Esophagus squamous epithelium (tissue), 5 donors: ENCODE data around the gene SIN3B. TPM values are rescaled to one million over a fixed set of nuclear protein-coding genes. Genes with fewer than 3 reads are reported as not detected.

Experiments used
- DNase-seq: peaks from one replicate; lab custom pipeline; 2025; lab: John Stamatoyannopoulos, UW
- H3K27ac ChIP-seq, 4 donors: fragments of 200-600 bp; sonication (generic); one replicate each; pipeline ENCODE4 v1.5.1; 2016 to 2019; ENCODE audit warnings: mild to moderate bottlenecking in 1 of 4
- H3K27me3 ChIP-seq, 4 donors: fragments of 200-600 bp; sonication (generic); 1 replicate in 3 of 4; 2 replicates in 1 of 4; pipeline versions ENCODE4 v1.5.1 to v1.6.0; 2017 to 2021; ENCODE audit warnings: antibody characterized with exemption in 1 of 4
- H3K36me3 ChIP-seq, 3 donors: fragments of 200-600 bp; sonication (generic); one replicate each; pipeline ENCODE4 v1.5.1; 2016 to 2019
- H3K4me1 ChIP-seq, 3 donors: fragments of 200-600 bp; sonication (generic); one replicate each; pipeline ENCODE4 v1.5.1; 2017 to 2019
- H3K4me3 ChIP-seq, 4 donors: fragments of 200-600 bp; sonication (generic); 1 replicate in 3 of 4; 2 replicates in 1 of 4; pipeline ENCODE4 v1.5.1; 2016 to 2019; ENCODE audit warnings: mild to moderate bottlenecking in 2 of 4, moderate library complexity in 1 of 4
- H3K9me3 ChIP-seq, 3 donors: fragments of 200-600 bp; sonication (generic); one replicate each; pipeline ENCODE4 v1.5.1; 2016 to 2019
- POLR2A ChIP-seq, 4 donors: fragments of 450-650 bp; IDR thresholded peaks; one replicate each; pipeline ENCODE4 v1.6.1; 2017; ENCODE audit warnings: antibody characterized with exemption in 4 of 4, mild to moderate bottlenecking in 4 of 4, moderate library complexity in 3 of 4
- WGBS, 2 donors: methylation state at CpG; one replicate each; pipeline ENCODE4 v1.1.5; 2018; 5-methylcytosine and 5-hydroxymethylcytosine counted together
- intact Hi-C: fragments of 100-400 bp; cut with DNase I; formaldehyde crosslinking; loops from one replicate; pipeline ENCODE4 v1.15.0; 2022
- total RNA-seq, 4 donors: library from RNA; depleted of rRNA; stranded (reverse); fragments of >200 nt; gene quantifications; one replicate each; pipeline ENCODE4 v1.1.0, GENCODE V29; 2016
- TF ChIP-seq, protein P1 (sequence below), 6 experiments: fragments of 450-650 bp in 4 of 6; fragments of 200-600 bp in 2 of 6; sonication (generic) in 2 of 6; IDR thresholded peaks; one replicate each; pipeline ENCODE4 v1.5.1; 2016 to 2019; ENCODE audit warnings: antibody characterized with exemption in 6 of 6, mild to moderate bottlenecking in 4 of 6, moderate library complexity in 4 of 6
- donor health status: DM: yes; HTN: yes; CAD: no.

Gene SIN3B
- total RNA-seq, 4 donors from 2014 or later: 11.2 to 34.7 (median 28.5) TPM

DNA sequence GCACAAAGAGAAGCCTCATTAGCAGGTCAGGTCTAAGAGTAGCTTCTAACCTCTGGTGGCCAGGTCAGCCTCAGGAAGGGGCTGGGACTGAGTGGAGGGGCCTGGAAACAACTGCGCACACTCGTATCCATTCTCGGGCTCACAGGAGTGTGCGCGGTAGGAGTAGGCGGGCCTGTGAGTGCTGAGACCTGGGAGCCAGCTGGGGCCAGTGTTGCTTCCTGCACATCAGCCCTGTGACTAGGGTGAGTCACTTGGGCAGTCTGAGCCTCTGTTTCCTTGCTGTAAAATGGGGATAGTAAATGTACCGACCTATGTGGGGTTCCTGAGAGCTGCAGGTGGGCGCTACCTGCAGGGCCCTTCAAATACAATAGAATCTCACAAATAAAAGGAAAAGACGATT is 26.9 kb downstream of the SIN3B start:
- Histone ChIP-seq H3K27me3 (no peaks in the 10 kb centered on the region), H3K9me3 (no peaks in the 10 kb centered on the region), H3K36me3 (peaks cover 15 to 85% (median 24%) of the 10 kb centered on the region in 3 donors), H3K4me1 (no peaks in the 10 kb centered on the region), H3K4me3 (no peak overlapping the region), H3K27ac (no peak overlapping the region)
- intact Hi-C loops: no loop called here
- 90 to 95% methylated on average over 9 of the region's 9 CpGs for WGBS, 2 donors
- DNase-seq: no peak
- TF ChIP-seq, protein P1, sequence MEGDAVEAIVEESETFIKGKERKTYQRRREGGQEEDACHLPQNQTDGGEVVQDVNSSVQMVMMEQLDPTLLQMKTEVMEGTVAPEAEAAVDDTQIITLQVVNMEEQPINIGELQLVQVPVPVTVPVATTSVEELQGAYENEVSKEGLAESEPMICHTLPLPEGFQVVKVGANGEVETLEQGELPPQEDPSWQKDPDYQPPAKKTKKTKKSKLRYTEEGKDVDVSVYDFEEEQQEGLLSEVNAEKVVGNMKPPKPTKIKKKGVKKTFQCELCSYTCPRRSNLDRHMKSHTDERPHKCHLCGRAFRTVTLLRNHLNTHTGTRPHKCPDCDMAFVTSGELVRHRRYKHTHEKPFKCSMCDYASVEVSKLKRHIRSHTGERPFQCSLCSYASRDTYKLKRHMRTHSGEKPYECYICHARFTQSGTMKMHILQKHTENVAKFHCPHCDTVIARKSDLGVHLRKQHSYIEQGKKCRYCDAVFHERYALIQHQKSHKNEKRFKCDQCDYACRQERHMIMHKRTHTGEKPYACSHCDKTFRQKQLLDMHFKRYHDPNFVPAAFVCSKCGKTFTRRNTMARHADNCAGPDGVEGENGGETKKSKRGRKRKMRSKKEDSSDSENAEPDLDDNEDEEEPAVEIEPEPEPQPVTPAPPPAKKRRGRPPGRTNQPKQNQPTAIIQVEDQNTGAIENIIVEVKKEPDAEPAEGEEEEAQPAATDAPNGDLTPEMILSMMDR (IDR thresholded peaks at IDR 0.05): no peak
- TF ChIP-seq POLR2A (IDR thresholded peaks at IDR 0.05): no peak

DNA sequence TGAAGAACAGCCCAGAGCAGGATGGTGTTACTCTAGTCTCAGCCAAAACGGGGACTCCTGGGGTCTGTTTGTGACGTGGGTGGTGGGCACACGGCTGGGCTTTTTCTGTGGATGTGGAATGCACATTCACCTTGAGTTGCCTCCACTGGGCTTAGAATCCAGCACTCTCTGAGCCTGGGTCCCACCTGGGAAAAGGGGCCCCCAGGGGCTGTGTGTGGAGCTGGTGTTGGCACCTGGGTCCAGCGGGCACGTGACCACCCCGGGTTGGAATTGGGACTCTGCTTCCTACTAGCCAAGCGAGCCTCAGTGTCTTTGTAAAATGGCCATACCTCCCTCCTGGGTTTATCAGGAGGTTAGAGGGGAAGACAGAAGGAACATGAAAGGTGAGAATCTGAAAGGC is 30.4 kb downstream of the SIN3B start:
- 98% methylated on average over 4 of the region's 7 CpGs; no CpG with 5 or more reads in 1 of the 2 donors for WGBS, 2 donors
- no peak overlapping the region for H3K27ac ChIP-seq
- no peak for DNase-seq
- TF ChIP-seq, protein P1 (IDR thresholded peaks at IDR 0.05): no peak
- TF ChIP-seq POLR2A (IDR thresholded peaks at IDR 0.05): no peak
- H3K9me3 ChIP-seq: no peaks in the 10 kb centered on the region
- no peaks in the 10 kb centered on the region for H3K27me3 ChIP-seq
- intact Hi-C loops: no loop called here
- no peak overlapping the region for H3K4me3 ChIP-seq
- H3K36me3 ChIP-seq: peaks cover 6 to 85% (median 10%) of the 10 kb centered on the region in 3 donors
- no peaks in the 10 kb centered on the region for H3K4me1 ChIP-seq

DNA sequence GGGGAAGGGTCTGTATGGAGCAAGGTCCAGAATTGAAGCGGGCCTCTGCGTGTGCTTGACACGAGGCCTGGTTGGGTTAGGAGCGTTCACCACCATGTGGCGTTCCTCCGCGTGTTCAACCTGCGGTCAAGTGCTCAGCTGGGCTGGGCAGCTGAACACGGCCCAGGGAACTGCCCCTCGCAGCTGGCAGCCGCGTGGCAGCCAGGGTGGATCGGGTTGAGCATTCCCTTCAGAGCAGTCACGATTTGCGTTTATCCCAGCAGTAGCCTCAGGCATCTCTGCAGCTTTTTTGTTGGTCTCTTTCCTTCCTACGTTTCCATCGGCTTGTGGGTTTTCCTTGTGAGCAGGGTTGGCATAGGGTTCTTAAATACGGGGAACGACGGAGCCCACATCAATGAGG is 30.9 kb downstream of the SIN3B start:
- intact Hi-C loops: no loop called here
- Histone ChIP-seq H3K27ac (no peak overlapping the region), H3K4me1 (no peaks in the 10 kb centered on the region), H3K9me3 (no peaks in the 10 kb centered on the region), H3K36me3 (peaks cover 6 to 85% (median 10%) of the 10 kb centered on the region in 3 donors), H3K4me3 (no peak overlapping the region), H3K27me3 (no peaks in the 10 kb centered on the region)
- DNase-seq: no peak
- 92 to 94% methylated on average over 12 to 16 of the region's 20 CpGs for WGBS, 2 donors
- TF ChIP-seq, protein P1 (IDR thresholded peaks at IDR 0.05): no peak
- TF ChIP-seq POLR2A (IDR thresholded peaks at IDR 0.05): no peak

DNA sequence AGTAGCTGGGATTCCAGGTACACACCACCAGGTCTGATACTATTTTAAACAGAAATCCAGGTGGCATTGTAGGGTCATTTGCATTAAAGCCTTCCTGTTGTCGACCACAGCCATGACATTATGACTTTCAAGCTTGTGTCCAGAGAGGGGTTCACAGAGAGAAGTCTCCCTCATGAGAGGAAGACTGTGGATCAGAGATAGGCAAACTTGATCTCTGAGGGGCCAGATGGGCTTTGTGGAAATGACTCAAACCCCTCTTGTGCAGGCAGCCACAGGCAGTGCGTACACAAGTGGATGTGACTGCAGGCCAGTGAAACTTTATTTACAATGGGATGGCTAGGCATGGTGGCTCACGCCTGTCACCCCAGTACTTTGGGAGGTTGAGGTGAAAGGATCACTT is 31.8 kb downstream of the SIN3B start:
- Histone ChIP-seq H3K27ac (no peak overlapping the region), H3K9me3 (no peaks in the 10 kb centered on the region), H3K4me3 (no peak overlapping the region), H3K36me3 (peaks cover 14 to 85% (median 15%) of the 10 kb centered on the region in 3 donors), H3K27me3 (no peaks in the 10 kb centered on the region), H3K4me1 (no peaks in the 10 kb centered on the region)
- WGBS, 2 donors: 97 to 100% methylated on average over 2 to 3 of the region's 3 CpGs
- intact Hi-C loops: no loop called here
- no peak for DNase-seq
- TF ChIP-seq POLR2A (IDR thresholded peaks at IDR 0.05): no peak
- TF ChIP-seq, protein P1 (IDR thresholded peaks at IDR 0.05): no peak

DNA sequence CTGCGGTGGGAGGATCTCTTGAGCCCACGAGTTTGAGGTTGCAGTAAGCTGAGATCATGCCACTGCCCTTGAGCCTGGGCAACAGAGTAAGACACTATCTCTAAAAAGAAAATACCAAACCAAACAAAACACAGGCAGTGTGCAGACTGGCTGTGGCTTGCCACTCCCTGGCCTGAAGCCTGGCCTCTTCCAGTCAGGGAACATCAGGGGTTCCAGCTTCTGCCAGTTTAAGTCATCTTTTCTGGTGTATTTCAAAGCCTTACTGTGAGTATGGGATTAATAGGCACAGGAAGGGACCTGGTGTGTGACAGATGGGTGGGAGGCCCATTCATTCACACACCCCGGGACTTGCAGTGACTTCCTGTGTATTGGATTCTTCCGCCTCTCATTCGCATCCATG is 32.6 kb downstream of the SIN3B start:
- DNase-seq: no peak
- Histone ChIP-seq H3K4me3 (no peak overlapping the region), H3K9me3 (no peaks in the 10 kb centered on the region), H3K36me3 (peaks cover 21 to 85% (median 22%) of the 10 kb centered on the region in 3 donors), H3K27ac (no peak overlapping the region), H3K27me3 (no peaks in the 10 kb centered on the region), H3K4me1 (no peaks in the 10 kb centered on the region)
- TF ChIP-seq, protein P1 (IDR thresholded peaks at IDR 0.05): no peak
- TF ChIP-seq POLR2A (IDR thresholded peaks at IDR 0.05): no peak
- intact Hi-C loops: no loop called here
- WGBS, 2 donors: 83 to 89% methylated on average over 5 of the region's 5 CpGs
